Vagina (tissue), 2 donors: ENCODE measurements around the gene C3orf85. TPM values are rescaled to one million over a fixed set of nuclear protein-coding genes. Genes with fewer than 3 reads are reported as not detected.
"Not testable (repeated sequence)": the region's sequence is repeated elsewhere in the genome, so short reads cannot be mapped to it uniquely, and the experiment has no call there.

Source experiments
- DNase-seq, 2 donors: peaks; one replicate each; pipeline ENCODE4 v3.0.0-alpha.2; 2017; ENCODE audit errors: extremely low spot score in 2 of 2
- H3K27ac ChIP-seq: fragments of 200-600 bp; sonication (generic); one replicate; pipeline ENCODE4 v1.5.1; 2019
- H3K27me3 ChIP-seq: fragments of 200-600 bp; sonication (generic); one replicate; pipeline ENCODE4 v1.5.1; 2019
- H3K36me3 ChIP-seq, 2 donors: fragments of 200-600 bp; sonication (generic); one replicate each; pipeline ENCODE4 v1.5.1; 2017 to 2019
- H3K4me1 ChIP-seq: fragments of 200-600 bp; sonication (generic); one replicate; pipeline ENCODE4 v1.5.1; 2019
- H3K4me3 ChIP-seq, 2 donors: fragments of 200-600 bp; sonication (generic); 1 replicate in 1 of 2; 2 replicates in 1 of 2; pipeline ENCODE4 v1.5.1; 2016 to 2019
- H3K9me3 ChIP-seq: fragments of 200-600 bp; sonication (generic); one replicate; pipeline ENCODE4 v1.5.1; 2019
- POLR2A ChIP-seq, 2 donors: fragments of 450-650 bp; IDR thresholded peaks; one replicate each; pipeline ENCODE4 v1.6.1; 2017; ENCODE audit warnings: antibody characterized with exemption in 2 of 2, mild to moderate bottlenecking in 2 of 2, moderate library complexity in 2 of 2
- POLR2AphosphoS5 ChIP-seq, 2 donors: sonication (generic); formaldehyde crosslinking; IDR thresholded peaks; one replicate each; pipeline ENCODE4 v1.9.0; 2017; ENCODE audit warnings: antibody characterized with exemption in 2 of 2, mild to moderate bottlenecking in 2 of 2, low read depth in 1 of 2; ENCODE audit not compliant: insufficient read depth in 1 of 2
- intact Hi-C: fragments of 100-400 bp; cut with DNase I; formaldehyde crosslinking; loops from one replicate; pipeline ENCODE4 v1.15.1; 2023
- total RNA-seq: library from RNA; depleted of rRNA; stranded (reverse); fragments of >200 nt; gene quantifications from one replicate; pipeline ENCODE4 v1.2.3, GENCODE V29; 2016
- TF ChIP-seq, protein P1 (sequence below), 3 experiments: fragments of 450-650 bp in 2 of 3; fragments of 200-600 bp in 1 of 3; sonication (generic) in 1 of 3; IDR thresholded peaks; one replicate each; pipeline ENCODE4 v1.5.1; 2017 to 2019; ENCODE audit warnings: antibody characterized with exemption in 3 of 3, mild to moderate bottlenecking in 2 of 3, moderate library complexity in 2 of 3

The C3orf85 gene
- total RNA-seq, 1 donor from 2014 or later, result not detected

DNA sequence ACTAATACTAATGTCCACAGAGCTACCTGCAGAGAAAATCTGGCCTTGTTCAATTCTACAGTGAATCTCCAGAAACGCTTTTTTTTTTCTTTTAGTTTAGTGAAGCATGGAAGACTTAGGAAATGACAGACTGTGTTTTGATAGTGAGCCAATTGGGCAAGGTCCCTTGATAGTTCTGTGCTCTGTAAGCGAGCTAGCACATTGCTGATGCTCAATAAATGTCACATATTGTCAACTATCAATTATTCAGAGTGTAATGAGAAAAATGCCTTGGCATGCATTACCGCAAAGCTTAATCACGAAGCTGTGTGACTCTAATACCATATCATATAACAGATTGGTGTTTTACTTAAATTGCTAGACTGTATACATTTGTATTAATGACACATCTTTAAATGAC lies 5.2 kb upstream of the C3orf85 start:
- Histone ChIP-seq H3K4me3 (no peak overlapping the region), H3K27ac (no peak overlapping the region), H3K27me3 (no peaks in the 10 kb centered on the region), H3K9me3 (no peaks in the 10 kb centered on the region), H3K36me3 (no peaks in the 10 kb centered on the region), H3K4me1 (no peaks in the 10 kb centered on the region)
- TF ChIP-seq POLR2A (IDR thresholded peaks at IDR 0.05) (no peak), POLR2AphosphoS5 (IDR thresholded peaks at IDR 0.05; ENCODE audit: insufficient read depth in 1 of 2, low read depth in 1 of 2) (no peak)
- TF ChIP-seq, protein P1, sequence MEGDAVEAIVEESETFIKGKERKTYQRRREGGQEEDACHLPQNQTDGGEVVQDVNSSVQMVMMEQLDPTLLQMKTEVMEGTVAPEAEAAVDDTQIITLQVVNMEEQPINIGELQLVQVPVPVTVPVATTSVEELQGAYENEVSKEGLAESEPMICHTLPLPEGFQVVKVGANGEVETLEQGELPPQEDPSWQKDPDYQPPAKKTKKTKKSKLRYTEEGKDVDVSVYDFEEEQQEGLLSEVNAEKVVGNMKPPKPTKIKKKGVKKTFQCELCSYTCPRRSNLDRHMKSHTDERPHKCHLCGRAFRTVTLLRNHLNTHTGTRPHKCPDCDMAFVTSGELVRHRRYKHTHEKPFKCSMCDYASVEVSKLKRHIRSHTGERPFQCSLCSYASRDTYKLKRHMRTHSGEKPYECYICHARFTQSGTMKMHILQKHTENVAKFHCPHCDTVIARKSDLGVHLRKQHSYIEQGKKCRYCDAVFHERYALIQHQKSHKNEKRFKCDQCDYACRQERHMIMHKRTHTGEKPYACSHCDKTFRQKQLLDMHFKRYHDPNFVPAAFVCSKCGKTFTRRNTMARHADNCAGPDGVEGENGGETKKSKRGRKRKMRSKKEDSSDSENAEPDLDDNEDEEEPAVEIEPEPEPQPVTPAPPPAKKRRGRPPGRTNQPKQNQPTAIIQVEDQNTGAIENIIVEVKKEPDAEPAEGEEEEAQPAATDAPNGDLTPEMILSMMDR (IDR thresholded peaks at IDR 0.05), result no peak
- DNase-seq, result no peak
- intact Hi-C loops, result no loop called here

DNA sequence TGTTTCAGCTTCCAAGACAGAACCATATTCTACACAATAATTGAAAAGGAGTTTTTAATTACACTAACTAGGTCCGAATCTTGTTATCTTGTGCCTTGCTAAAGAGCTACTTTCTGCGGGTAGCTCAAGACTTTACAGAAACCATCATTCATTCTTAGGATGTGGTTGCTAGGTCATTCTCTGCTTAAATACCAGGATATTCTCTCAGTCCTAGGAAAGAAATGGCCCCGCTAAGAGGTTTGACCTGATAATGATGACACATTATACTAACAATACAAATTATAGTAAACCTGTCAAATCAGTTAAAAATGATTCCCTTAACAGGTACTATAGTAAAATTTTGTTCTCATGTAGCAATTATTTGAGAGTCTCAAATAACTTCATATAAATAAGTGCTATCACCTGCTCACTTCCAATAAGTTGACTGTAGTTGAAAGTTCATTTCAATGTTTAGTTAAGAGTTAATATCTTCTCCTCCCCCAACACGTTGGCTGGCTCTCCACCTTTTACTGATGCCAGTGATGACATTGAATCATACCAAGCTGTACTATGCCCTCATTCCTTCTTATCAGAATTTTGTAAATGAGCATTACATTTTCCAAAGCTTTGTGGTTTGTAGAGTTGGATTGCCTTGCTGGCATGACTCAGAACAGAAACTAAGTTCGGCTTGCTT lies 3.6 kb upstream of the C3orf85 start:
- no peaks in the 10 kb centered on the region for H3K27me3 ChIP-seq
- H3K36me3 ChIP-seq, result no peaks in the 10 kb centered on the region
- DNase-seq, result no peak
- no peak overlapping the region for H3K27ac ChIP-seq
- intact Hi-C loops, result no loop called here
- H3K4me1 ChIP-seq, result no peaks in the 10 kb centered on the region
- TF ChIP-seq POLR2AphosphoS5 (IDR thresholded peaks at IDR 0.05; ENCODE audit: insufficient read depth in 1 of 2, low read depth in 1 of 2) (no peak), POLR2A (IDR thresholded peaks at IDR 0.05) (no peak)
- TF ChIP-seq, protein P1 (IDR thresholded peaks at IDR 0.05), result no peak
- no peak overlapping the region for H3K4me3 ChIP-seq
- H3K9me3 ChIP-seq, result no peaks in the 10 kb centered on the region

DNA sequence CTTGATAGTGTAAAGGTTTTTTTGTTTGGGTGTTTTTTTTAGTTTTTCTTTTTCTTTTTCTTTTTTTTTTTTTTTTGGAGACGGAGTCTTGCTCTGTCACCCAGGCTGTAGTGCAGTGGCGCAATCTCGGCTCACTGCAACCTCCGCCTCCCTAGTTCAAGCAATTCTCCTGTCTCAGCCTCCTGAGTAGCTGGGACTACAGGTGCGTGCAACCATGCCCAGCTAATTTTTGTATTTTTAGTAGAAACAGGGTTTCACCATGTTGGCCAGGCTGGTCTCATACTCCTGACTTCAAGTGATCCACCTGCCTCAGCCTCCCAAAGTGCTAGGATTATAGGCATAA lies 3.1 kb upstream of the C3orf85 start:
- H3K36me3 ChIP-seq, H3K9me3 ChIP-seq, H3K4me3 ChIP-seq, H3K4me1 ChIP-seq, H3K27me3 ChIP-seq, H3K27ac ChIP-seq, intact Hi-C loops, DNase-seq: not testable (repeated sequence)

DNA sequence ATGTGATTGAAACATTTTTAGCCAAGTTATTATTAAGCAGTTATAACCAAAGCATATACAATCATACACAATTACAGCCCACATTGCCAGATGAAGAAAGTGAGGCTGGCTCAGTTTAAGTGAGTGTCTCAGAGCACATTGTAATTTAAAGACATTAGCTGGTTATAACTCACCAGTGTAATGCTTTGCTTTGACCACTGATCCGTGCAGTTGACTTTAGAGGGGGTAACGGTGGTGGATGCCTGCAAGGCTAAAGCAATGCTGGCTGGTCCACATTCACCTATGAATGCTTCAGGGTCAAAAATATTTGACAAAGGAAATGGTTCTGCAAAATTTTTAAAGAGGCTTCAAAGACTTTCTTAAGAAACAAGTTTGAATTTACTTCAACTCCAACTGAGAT lies 1.2 kb downstream of the C3orf85 start:
- intact Hi-C loops, result no loop called here
- no peak overlapping the region for H3K4me3 ChIP-seq
- TF ChIP-seq, protein P1 (IDR thresholded peaks at IDR 0.05), result no peak
- no peak for TF ChIP-seq POLR2A (IDR thresholded peaks at IDR 0.05)
- TF ChIP-seq POLR2AphosphoS5 (IDR thresholded peaks at IDR 0.05; ENCODE audit: insufficient read depth in 1 of 2, low read depth in 1 of 2), result no peak
- no peaks in the 10 kb centered on the region for H3K9me3 ChIP-seq
- no peak overlapping the region for H3K27ac ChIP-seq
- no peaks in the 10 kb centered on the region for H3K27me3 ChIP-seq
- no peaks in the 10 kb centered on the region for H3K36me3 ChIP-seq
- DNase-seq, result no peak
- no peaks in the 10 kb centered on the region for H3K4me1 ChIP-seq

DNA sequence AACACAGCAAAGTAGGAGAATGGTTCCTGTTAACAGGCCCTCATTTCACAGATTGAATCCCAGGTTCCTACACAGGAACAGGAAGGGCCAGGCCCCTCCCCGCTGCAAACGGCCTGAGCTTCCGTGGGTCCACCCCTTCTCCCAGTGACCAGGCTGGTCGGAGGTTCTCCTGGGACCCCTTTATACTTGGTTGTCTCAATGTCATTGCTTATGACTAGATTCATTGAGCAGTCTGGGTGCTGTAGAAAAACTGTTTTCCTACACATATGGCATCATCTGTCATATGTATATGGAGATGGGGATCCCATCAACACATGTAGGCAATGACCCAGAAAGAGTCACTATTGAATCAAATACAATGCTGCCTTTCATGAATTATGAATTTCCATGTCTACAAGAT lies 3.8 kb downstream of the C3orf85 start:
- intact Hi-C loops, result no loop called here
- Histone ChIP-seq H3K27ac (no peak overlapping the region), H3K4me1 (no peaks in the 10 kb centered on the region), H3K4me3 (no peak overlapping the region), H3K9me3 (no peaks in the 10 kb centered on the region), H3K27me3 (no peaks in the 10 kb centered on the region), H3K36me3 (no peaks in the 10 kb centered on the region)
- DNase-seq, result no peak
- TF ChIP-seq, protein P1 (IDR thresholded peaks at IDR 0.05), result no peak
- TF ChIP-seq POLR2AphosphoS5 (IDR thresholded peaks at IDR 0.05; ENCODE audit: insufficient read depth in 1 of 2, low read depth in 1 of 2), result no peak
- TF ChIP-seq POLR2A (IDR thresholded peaks at IDR 0.05), result no peak
